ENCODE results near the gene PGAP2. TPM values are rescaled to one million over a fixed set of nuclear protein-coding genes. Genes with fewer than 3 reads are reported as not detected.

The PGAP2 gene
- polyA plus RNA-seq, 2 of the 4 experiments (the other 2 are of a cell fraction): 32.4 to 35.2 TPM

DNA sequence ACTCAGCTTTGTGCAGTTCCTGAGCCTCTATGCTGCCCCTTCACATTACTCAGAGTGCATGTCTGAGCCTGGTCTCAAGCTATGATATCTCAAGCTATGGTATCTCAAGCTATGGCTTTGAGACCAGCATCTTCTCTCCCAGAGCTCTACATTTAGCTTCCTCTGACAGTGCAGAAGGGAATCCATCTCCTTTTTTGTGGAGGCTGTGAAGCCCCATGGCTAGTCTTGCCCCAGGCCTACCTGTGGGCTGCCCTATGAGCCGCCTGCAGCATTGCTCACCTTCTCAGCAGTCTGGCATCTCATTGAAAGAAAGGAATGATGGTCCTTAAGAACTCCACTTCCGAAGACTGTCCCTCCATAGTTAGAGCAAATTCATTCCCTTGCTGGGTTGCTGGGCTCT, 12.6 kb downstream of the PGAP2 start:
- ChIA-PET CTCF (interaction anchor here (1.1 to 6.7 kb wide), 5 partner anchors 10 to 253 kb away, joined by 5 to 66 read pairs (median 7); partner anchors contain the start of genes PGAP2 and STIM1), POLR2A (no interaction called here)
- Histone ChIP-seq H3K4me3 (no peak overlapping the region), H3K4me2 (no peak overlapping the region), H3K9me3 (no peaks in the 10 kb centered on the region), H3K4me1 (peaks cover 6% of the 10 kb centered on the region; the same call in 1 of the 3 replicates), H3K27ac (no peak overlapping the region)
- ATAC-seq (no peak), DNase-seq (ENCODE audit: low read depth in 1 of 2, low spot score in 1 of 2) (no peak), FAIRE-seq (no peak)
- no peak for TF ChIP-seq HOXB13 (CRISPR knock-in tag; IDR thresholded peaks at IDR 0.05; ENCODE audit: low read depth)
- no peak for TF ChIP-seq RAD21 (conservative IDR thresholded peaks at IDR 0.05 in 1 of 2, IDR thresholded peaks at IDR 0.05 in 1 of 2)
- no peak for TF ChIP-seq MAFK (IDR thresholded peaks at IDR 0.05; ENCODE audit: partially characterized antibody)
- 82% methylated on average over 2 of the region's 2 CpGs for WGBS (ENCODE audit: missing lambda C conversion rate)

DNA sequence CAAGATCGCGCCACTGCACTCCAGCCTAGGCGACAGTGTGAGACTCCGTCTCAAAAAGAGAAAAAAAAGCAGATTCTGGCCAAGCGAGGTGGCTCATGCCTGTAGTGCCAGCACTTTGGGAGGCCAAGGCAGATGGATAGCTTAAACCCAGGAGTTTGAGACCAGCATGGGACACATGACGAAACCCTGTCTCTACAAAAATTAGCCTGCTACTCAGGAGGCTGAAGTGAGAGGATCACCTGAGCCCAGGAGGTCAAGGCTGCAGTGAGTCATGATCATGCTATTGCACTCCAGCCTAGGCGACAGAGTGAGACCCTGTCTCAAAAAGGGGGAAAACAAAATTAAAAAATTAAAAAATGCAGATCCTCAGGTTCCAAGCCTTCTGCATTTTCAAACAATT, 14.0 kb downstream of the PGAP2 start:
- TF ChIP-seq CBX8 (IDR thresholded peaks at IDR 0.05) (no peak), HOXA7 (CRISPR knock-in tag; IDR thresholded peaks at IDR 0.05) (no peak), CHD4 (IDR thresholded peaks at IDR 0.05; ENCODE audit: borderline replicate concordance) (no peak), RARB (CRISPR knock-in tag; IDR thresholded peaks at IDR 0.05) (no peak), SMC3 (IDR thresholded peaks at IDR 0.05) (no peak), SREBF2 (IDR thresholded peaks at IDR 0.05) (no peak), JUN (IDR thresholded peaks at IDR 0.05) (no peak), JUNB (IDR thresholded peaks at IDR 0.05) (no peak), EP300 (IDR thresholded peaks at IDR 0.05) (no peak), CHD2 (IDR thresholded peaks at IDR 0.05; ENCODE audit: low read length, partially characterized antibody) (no peak), EHMT2 (IDR thresholded peaks at IDR 0.05; ENCODE audit: low read depth) (no peak), GATA3 (IDR thresholded peaks at IDR 0.05; ENCODE audit: borderline replicate concordance) (no peak), FOSB (CRISPR knock-in tag; IDR thresholded peaks at IDR 0.05) (no peak), MAZ (IDR thresholded peaks at IDR 0.05; ENCODE audit: borderline replicate concordance, low read depth, low read length) (no peak), RFX5 (IDR thresholded peaks at IDR 0.05) (no peak)
- TF ChIP-seq, protein P1, sequence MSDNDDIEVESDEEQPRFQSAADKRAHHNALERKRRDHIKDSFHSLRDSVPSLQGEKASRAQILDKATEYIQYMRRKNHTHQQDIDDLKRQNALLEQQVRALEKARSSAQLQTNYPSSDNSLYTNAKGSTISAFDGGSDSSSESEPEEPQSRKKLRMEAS (IDR thresholded peaks at IDR 0.05): no peak
- TF ChIP-seq, protein P2, sequence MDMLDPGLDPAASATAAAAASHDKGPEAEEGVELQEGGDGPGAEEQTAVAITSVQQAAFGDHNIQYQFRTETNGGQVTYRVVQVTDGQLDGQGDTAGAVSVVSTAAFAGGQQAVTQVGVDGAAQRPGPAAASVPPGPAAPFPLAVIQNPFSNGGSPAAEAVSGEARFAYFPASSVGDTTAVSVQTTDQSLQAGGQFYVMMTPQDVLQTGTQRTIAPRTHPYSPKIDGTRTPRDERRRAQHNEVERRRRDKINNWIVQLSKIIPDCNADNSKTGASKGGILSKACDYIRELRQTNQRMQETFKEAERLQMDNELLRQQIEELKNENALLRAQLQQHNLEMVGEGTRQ (IDR thresholded peaks at IDR 0.05): no peak
- TF ChIP-seq, protein P3, sequence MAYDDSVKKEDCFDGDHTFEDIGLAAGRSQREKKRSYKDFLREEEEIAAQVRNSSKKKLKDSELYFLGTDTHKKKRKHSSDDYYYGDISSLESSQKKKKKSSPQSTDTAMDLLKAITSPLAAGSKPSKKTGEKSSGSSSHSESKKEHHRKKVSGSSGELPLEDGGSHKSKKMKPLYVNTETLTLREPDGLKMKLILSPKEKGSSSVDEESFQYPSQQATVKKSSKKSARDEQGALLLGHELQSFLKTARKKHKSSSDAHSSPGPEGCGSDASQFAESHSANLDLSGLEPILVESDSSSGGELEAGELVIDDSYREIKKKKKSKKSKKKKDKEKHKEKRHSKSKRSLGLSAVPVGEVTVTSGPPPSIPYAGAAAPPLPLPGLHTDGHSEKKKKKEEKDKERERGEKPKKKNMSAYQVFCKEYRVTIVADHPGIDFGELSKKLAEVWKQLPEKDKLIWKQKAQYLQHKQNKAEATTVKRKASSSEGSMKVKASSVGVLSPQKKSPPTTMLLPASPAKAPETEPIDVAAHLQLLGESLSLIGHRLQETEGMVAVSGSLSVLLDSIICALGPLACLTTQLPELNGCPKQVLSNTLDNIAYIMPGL (CRISPR knock-in tag; IDR thresholded peaks at IDR 0.05; ENCODE audit: borderline replicate concordance): no peak
- FAIRE-seq (no peak), DNase-seq (ENCODE audit: low read depth in 1 of 2, low spot score in 1 of 2) (no peak), ATAC-seq (no peak)
- Histone ChIP-seq H3K4me3 (no peak overlapping the region), H3K9me3 (no peaks in the 10 kb centered on the region), H3K4me1 (peaks cover 6% of the 10 kb centered on the region; the same call in 1 of the 3 replicates), H3K27ac (no peak overlapping the region), H3K4me2 (no peak overlapping the region)
- POLR2A ChIA-PET: no interaction called here
- WGBS (ENCODE audit: missing lambda C conversion rate): 93% methylated on average over 7 of the region's 7 CpGs
- CTCF ChIA-PET: interaction anchor here (0.7 to 6.7 kb wide), 2 partner anchors 13 to 14 kb away, joined by 3 to 66 read pairs; partner anchors contain the start of gene PGAP2

DNA sequence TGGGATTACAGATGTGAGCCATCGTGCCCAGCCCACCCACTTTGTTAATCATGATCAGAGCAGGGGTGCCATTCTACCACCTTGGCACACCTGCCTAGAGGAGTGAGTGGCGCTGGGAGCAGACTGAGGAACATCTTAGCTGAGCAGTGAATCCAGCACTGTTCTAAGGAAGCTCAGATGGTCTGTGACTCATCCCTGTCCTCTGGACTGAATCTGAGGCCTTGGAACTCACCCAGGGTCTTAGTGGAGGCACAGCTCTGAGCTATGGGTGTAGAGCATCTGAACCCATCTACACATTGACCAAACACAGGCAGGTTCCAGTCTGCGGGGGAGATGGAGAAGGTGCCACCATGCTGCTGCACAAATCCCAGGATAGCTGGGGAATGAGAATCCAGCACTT, 14.9 kb downstream of the PGAP2 start:
- ATAC-seq: peak; percentile 40 to 43; a peak in 4 of 6 replicates
- TF ChIP-seq RARB (CRISPR knock-in tag; IDR thresholded peaks at IDR 0.05): no peak
- TF ChIP-seq, protein P4, sequence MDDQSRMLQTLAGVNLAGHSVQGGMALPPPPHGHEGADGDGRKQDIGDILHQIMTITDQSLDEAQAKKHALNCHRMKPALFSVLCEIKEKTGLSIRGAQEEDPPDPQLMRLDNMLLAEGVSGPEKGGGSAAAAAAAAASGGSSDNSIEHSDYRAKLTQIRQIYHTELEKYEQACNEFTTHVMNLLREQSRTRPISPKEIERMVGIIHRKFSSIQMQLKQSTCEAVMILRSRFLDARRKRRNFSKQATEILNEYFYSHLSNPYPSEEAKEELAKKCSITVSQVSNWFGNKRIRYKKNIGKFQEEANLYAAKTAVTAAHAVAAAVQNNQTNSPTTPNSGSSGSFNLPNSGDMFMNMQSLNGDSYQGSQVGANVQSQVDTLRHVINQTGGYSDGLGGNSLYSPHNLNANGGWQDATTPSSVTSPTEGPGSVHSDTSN (IDR thresholded peaks at IDR 0.05): no peak
- TF ChIP-seq, protein P5, sequence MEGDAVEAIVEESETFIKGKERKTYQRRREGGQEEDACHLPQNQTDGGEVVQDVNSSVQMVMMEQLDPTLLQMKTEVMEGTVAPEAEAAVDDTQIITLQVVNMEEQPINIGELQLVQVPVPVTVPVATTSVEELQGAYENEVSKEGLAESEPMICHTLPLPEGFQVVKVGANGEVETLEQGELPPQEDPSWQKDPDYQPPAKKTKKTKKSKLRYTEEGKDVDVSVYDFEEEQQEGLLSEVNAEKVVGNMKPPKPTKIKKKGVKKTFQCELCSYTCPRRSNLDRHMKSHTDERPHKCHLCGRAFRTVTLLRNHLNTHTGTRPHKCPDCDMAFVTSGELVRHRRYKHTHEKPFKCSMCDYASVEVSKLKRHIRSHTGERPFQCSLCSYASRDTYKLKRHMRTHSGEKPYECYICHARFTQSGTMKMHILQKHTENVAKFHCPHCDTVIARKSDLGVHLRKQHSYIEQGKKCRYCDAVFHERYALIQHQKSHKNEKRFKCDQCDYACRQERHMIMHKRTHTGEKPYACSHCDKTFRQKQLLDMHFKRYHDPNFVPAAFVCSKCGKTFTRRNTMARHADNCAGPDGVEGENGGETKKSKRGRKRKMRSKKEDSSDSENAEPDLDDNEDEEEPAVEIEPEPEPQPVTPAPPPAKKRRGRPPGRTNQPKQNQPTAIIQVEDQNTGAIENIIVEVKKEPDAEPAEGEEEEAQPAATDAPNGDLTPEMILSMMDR (IDR thresholded peaks at IDR 0.05): no peak
- no peak for TF ChIP-seq FOSB (CRISPR knock-in tag; IDR thresholded peaks at IDR 0.05)
- no peak for TF ChIP-seq MAFK (IDR thresholded peaks at IDR 0.05; ENCODE audit: partially characterized antibody)
- TF ChIP-seq NPAS2 (CRISPR knock-in tag; IDR thresholded peaks at IDR 0.05; ENCODE audit: borderline replicate concordance): no peak
- TF ChIP-seq CEBPB (IDR thresholded peaks at IDR 0.05): no peak
- TF ChIP-seq, protein P6, sequence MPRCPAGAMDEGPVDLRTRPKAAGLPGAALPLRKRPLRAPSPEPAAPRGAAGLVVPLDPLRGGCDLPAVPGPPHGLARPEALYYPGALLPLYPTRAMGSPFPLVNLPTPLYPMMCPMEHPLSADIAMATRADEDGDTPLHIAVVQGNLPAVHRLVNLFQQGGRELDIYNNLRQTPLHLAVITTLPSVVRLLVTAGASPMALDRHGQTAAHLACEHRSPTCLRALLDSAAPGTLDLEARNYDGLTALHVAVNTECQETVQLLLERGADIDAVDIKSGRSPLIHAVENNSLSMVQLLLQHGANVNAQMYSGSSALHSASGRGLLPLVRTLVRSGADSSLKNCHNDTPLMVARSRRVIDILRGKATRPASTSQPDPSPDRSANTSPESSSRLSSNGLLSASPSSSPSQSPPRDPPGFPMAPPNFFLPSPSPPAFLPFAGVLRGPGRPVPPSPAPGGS (IDR thresholded peaks at IDR 0.05): no peak
- no peak for TF ChIP-seq GATA3 (IDR thresholded peaks at IDR 0.05; ENCODE audit: borderline replicate concordance)
- Histone ChIP-seq H3K4me1 (peaks cover 6% of the 10 kb centered on the region; the same call in 1 of the 3 replicates), H3K4me3 (no peak overlapping the region), H3K4me2 (no peak overlapping the region), H3K27ac (no peak overlapping the region), H3K9me3 (no peaks in the 10 kb centered on the region)
- peak in 1 of 2 experiments; percentile 29 for DNase-seq (ENCODE audit: low read depth in 1 of 2, low spot score in 1 of 2)
- ChIA-PET CTCF (interaction anchor here (0.7 to 6.7 kb wide), 5 partner anchors 13 to 32 kb away, joined by 3 to 66 read pairs (median 3); partner anchors contain the start of gene PGAP2), POLR2A (interaction anchor here (1.0 kb wide), 1 partner anchor 18 kb away, joined by 5 read pairs; the partner anchor contains the start of gene RHOG)
- WGBS (ENCODE audit: missing lambda C conversion rate): 76% methylated on average over 3 of the region's 3 CpGs
- FAIRE-seq: no peak

All from A549 (cell line).